ENCODE data around the gene OLFML1.

Gene OLFML1

GRCh38 chr11:7545611-7546010 lies 60.3 kb downstream of the OLFML1 start:
- CTCF ChIA-PET = interaction anchor here (0.7 to 0.9 kb wide), 4 partner anchors 9 to 81 kb away, joined by 3 to 4 read pairs (median 3); no protein-coding TSS in a partner anchor
- no peaks in the 10 kb centered on the region for H3K9me3 ChIP-seq (ENCODE audit: control insufficient read depth, insufficient read depth, low read depth, low read length)
- no peaks in the 10 kb centered on the region for H3K36me3 ChIP-seq (ENCODE audit: control insufficient read depth in 2 of 2, insufficient read depth in 1 of 2, low read length in 2 of 2)
- H3K4me3 ChIP-seq (ENCODE audit: low read depth, low read length) = no peak overlapping the region
- POLR2A ChIA-PET = no interaction called here
- H3K27ac ChIP-seq (ENCODE audit: extremely low read depth, low read depth, low read length) = no peak overlapping the region
- no peaks in the 10 kb centered on the region for H3K4me1 ChIP-seq (ENCODE audit: control insufficient read depth, insufficient read depth, low read length)
- no peak for TF ChIP-seq ZNF184 (tag by site-specific recombination; IDR thresholded peaks at IDR 0.05)
- TF ChIP-seq ZNF561 (tag by site-specific recombination; IDR thresholded peaks at IDR 0.05; ENCODE audit: borderline replicate concordance) = no peak
- TF ChIP-seq ZNF629 (tag by site-specific recombination; IDR thresholded peaks at IDR 0.05) = no peak
- no peak for TF ChIP-seq ZNF677 (tag by site-specific recombination; IDR thresholded peaks at IDR 0.05)
- no peak for TF ChIP-seq ZNF76 (tag by site-specific recombination; IDR thresholded peaks at IDR 0.05; ENCODE audit: borderline replicate concordance, low read depth)
- no peak for TF ChIP-seq ZNF302 (tag by site-specific recombination; IDR thresholded peaks at IDR 0.05; ENCODE audit: low read depth)
- TF ChIP-seq ZNF560 (tag by site-specific recombination; IDR thresholded peaks at IDR 0.05; ENCODE audit: borderline replicate concordance) = no peak

DNA sequence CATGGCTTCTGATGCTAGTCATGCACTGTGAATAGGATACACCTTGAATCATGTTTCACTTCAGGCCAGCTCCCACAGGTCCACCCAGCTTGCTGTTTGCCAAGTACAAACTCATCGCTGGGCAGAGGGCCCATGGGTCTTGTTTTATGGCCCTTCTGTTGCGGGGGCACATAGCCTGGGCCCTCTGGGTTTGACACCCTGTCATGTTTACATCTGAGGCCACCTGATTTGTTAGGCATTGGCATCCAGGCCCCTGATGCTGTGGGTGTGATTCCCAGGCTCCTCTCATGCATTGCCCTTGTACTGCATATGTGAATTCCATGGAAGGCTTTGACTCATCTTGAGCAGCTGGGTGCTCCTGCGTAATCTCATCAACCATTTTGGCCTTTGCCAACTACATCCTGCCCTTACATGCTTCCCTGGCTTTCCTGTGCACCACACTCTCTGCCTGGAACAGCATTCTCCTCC lies 61.1 kb downstream of the OLFML1 start:
- ChIA-PET CTCF (interaction anchor here (0.8 to 0.9 kb wide), 2 partner anchors 13 to 25 kb away, joined by 3 read pairs; no protein-coding TSS in a partner anchor), POLR2A (no interaction called here)
- no peaks in the 10 kb centered on the region for H3K9me3 ChIP-seq (ENCODE audit: control insufficient read depth, insufficient read depth, low read depth, low read length)
- no peak overlapping the region for H3K4me3 ChIP-seq (ENCODE audit: low read depth, low read length)
- H3K4me1 ChIP-seq (ENCODE audit: control insufficient read depth, insufficient read depth, low read length) = no peaks in the 10 kb centered on the region
- TF ChIP-seq ZNF266 (tag by site-specific recombination; IDR thresholded peaks at IDR 0.05; ENCODE audit: low read depth) (no peak), ZBTB7A (tag by site-specific recombination; IDR thresholded peaks at IDR 0.05; ENCODE audit: low read depth) (no peak), ZBTB11 (tag by site-specific recombination; conservative IDR thresholded peaks at IDR 0.05; ENCODE audit: low read depth) (no peak), KLF16 (tag by site-specific recombination; IDR thresholded peaks at IDR 0.05) (no peak), GLIS2 (tag by site-specific recombination; IDR thresholded peaks at IDR 0.05) (no peak)
- TF ChIP-seq, protein P1, sequence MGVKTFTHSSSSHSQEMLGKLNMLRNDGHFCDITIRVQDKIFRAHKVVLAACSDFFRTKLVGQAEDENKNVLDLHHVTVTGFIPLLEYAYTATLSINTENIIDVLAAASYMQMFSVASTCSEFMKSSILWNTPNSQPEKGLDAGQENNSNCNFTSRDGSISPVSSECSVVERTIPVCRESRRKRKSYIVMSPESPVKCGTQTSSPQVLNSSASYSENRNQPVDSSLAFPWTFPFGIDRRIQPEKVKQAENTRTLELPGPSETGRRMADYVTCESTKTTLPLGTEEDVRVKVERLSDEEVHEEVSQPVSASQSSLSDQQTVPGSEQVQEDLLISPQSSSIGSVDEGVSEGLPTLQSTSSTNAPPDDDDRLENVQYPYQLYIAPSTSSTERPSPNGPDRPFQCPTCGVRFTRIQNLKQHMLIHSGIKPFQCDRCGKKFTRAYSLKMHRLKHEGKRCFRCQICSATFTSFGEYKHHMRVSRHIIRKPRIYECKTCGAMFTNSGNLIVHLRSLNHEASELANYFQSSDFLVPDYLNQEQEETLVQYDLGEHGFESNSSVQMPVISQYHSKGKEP (tag by site-specific recombination; IDR thresholded peaks at IDR 0.05) = no peak
- H3K36me3 ChIP-seq (ENCODE audit: control insufficient read depth in 2 of 2, insufficient read depth in 1 of 2, low read length in 2 of 2) = no peaks in the 10 kb centered on the region
- no peak overlapping the region for H3K27ac ChIP-seq (ENCODE audit: extremely low read depth, low read depth, low read length)

- no peaks in the 10 kb centered on the region for H3K4me1 ChIP-seq (ENCODE audit: control insufficient read depth, insufficient read depth, low read length)
- H3K36me3 ChIP-seq (ENCODE audit: control insufficient read depth in 2 of 2, insufficient read depth in 1 of 2, low read length in 2 of 2) = no peaks in the 10 kb centered on the region
- no peak overlapping the region for H3K4me3 ChIP-seq (ENCODE audit: low read depth, low read length)
- no peak overlapping the region for H3K27ac ChIP-seq (ENCODE audit: extremely low read depth, low read depth, low read length)
- ChIA-PET POLR2A (no interaction called here), CTCF (interaction anchor here (0.8 to 1.0 kb wide), 3 partner anchors 8 to 109 kb away, joined by 3 to 4 read pairs (median 3); no protein-coding TSS in a partner anchor)
- no peaks in the 10 kb centered on the region for H3K9me3 ChIP-seq (ENCODE audit: control insufficient read depth, insufficient read depth, low read depth, low read length)
- TF ChIP-seq TCF7L2 (IDR thresholded peaks at IDR 0.05; ENCODE audit: borderline replicate concordance, low read depth, low read length) (no peak), ZNF645 (tag by site-specific recombination; IDR thresholded peaks at IDR 0.05) (no peak), ZSCAN5A (tag by site-specific recombination; IDR thresholded peaks at IDR 0.05) (no peak), KLF10 (tag by site-specific recombination; IDR thresholded peaks at IDR 0.05) (no peak), KLF7 (tag by site-specific recombination; IDR thresholded peaks at IDR 0.05; ENCODE audit: borderline replicate concordance) (no peak), ZNF654 (tag by site-specific recombination; IDR thresholded peaks at IDR 0.05; ENCODE audit: low read depth) (no peak), ZXDB (tag by site-specific recombination; IDR thresholded peaks at IDR 0.05) (no peak), KLF9 (tag by site-specific recombination; IDR thresholded peaks at IDR 0.05; ENCODE audit: low read depth) (no peak)
- TF ChIP-seq, protein P2, sequence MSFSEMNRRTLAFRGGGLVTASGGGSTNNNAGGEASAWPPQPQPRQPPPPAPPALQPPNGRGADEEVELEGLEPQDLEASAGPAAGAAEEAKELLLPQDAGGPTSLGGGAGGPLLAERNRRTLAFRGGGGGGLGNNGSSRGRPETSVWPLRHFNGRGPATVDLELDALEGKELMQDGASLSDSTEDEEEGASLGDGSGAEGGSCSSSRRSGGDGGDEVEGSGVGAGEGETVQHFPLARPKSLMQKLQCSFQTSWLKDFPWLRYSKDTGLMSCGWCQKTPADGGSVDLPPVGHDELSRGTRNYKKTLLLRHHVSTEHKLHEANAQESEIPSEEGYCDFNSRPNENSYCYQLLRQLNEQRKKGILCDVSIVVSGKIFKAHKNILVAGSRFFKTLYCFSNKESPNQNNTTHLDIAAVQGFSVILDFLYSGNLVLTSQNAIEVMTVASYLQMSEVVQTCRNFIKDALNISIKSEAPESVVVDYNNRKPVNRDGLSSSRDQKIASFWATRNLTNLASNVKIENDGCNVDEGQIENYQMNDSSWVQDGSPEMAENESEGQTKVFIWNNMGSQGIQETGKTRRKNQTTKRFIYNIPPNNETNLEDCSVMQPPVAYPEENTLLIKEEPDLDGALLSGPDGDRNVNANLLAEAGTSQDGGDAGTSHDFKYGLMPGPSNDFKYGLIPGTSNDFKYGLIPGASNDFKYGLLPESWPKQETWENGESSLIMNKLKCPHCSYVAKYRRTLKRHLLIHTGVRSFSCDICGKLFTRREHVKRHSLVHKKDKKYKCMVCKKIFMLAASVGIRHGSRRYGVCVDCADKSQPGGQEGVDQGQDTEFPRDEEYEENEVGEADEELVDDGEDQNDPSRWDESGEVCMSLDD (tag by site-specific recombination; IDR thresholded peaks at IDR 0.05) = no peak
Measured at GRCh38 chr11:7547687-7548086, 62.4 kb downstream of the OLFML1 start.

All from HEK293 (cell line).